ENCODE results near the gene ADORA1. TPM values are rescaled to one million over a fixed set of nuclear protein-coding genes. Genes with fewer than 3 reads are reported as not detected.

Gene ADORA1
- total and polyA plus RNA-seq, 2 of the 4 experiments (the other 2 are of a cell fraction), result 0.36 to 0.56 TPM

DNA sequence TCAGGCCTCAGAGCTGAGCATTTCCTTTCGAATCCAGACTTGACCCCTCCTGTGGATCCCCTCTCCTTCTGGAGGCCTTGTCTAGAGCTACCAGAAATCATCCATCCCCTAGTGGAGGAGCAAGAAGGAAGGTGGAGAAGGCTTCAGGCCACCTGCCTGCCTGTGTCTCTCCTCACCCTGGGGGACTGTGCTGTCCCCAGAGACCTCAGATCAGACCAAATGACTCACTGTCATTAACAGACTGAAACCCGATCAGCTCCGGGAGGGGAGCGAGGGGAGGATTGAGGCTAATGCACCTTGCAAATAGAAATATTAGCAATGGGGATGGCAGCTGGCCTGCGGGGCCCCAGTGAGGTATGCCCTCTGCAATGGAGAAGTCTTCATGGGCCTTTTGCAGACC, 46.0 kb downstream of the ADORA1 start:
- Histone ChIP-seq H3K27ac (ENCODE audit: insufficient read depth, low read length) (no peak overlapping the region), H3K27me3 (ENCODE audit: control insufficient read depth, insufficient read depth, low read length) (peaks cover 2% of the 10 kb centered on the region; the same call in 1 of the 2 replicates), H3K9ac (ENCODE audit: low read depth, low read length) (no peak overlapping the region), H3K23ac (ENCODE audit: low read depth, low read length) (no peak overlapping the region), H3K4me2 (ENCODE audit: low read depth, low read length) (no peak overlapping the region), H3K9me1 (ENCODE audit: insufficient read depth, low read length) (peaks cover 15% of the 10 kb centered on the region; the same call in 1 of the 2 replicates), H3K14ac (replicated peaks; ENCODE audit: low read depth, low read length) (no peak overlapping the region), H2BK20ac (ENCODE audit: low read depth, low read length) (no peak overlapping the region), H4K20me1 (ENCODE audit: insufficient read depth, low read length) (no peaks in the 10 kb centered on the region), H4K5ac (ENCODE audit: low read depth, low read length) (no peak overlapping the region), H2BK15ac (ENCODE audit: low read depth, low read length) (no peak overlapping the region), H2AK5ac (ENCODE audit: low read depth, low read length) (no peak overlapping the region), H2BK5ac (ENCODE audit: low read depth, low read length, poor library complexity, severe bottlenecking) (no peak overlapping the region), H3K56ac (ENCODE audit: extremely low read depth, insufficient read depth, low read length) (no peak overlapping the region), H3K18ac (ENCODE audit: low read depth, low read length) (no peak overlapping the region), H2AFZ (replicated peaks; ENCODE audit: low read length, poor library complexity) (no peak overlapping the region), H3K9me3 (ENCODE audit: control insufficient read depth, insufficient read depth, low read length) (no peaks in the 10 kb centered on the region), H3K4me1 (ENCODE audit: control insufficient read depth, insufficient read depth, low read length) (peaks cover 22% of the 10 kb centered on the region), H3K79me1 (ENCODE audit: low read depth in 1 of 2, low read length in 2 of 2) (no peaks in the 10 kb centered on the region), H2BK120ac (ENCODE audit: low read depth, low read length) (no peak overlapping the region), H3K4ac (ENCODE audit: low read depth, low read length) (no peak overlapping the region), H2AK9ac (replicated peaks; ENCODE audit: low read depth, low read length, poor library complexity) (no peak overlapping the region), H4K8ac (ENCODE audit: low read depth in 2 of 2, low read length in 2 of 2) (no peak overlapping the region), H3K36me3 (ENCODE audit: control insufficient read depth, insufficient read depth, low read length) (no peaks in the 10 kb centered on the region), H4K91ac (ENCODE audit: insufficient read depth, low read depth, low read length) (no peak overlapping the region), H3K4me3 (ENCODE audit: insufficient read depth, low read depth, low read length) (no peak overlapping the region)
- dilution Hi-C loops (cut with HindIII; ENCODE audit: low sequenced_read_pairs, unreplicated experiment), result no loop called here
- ATAC-seq (ENCODE audit: low read depth) (no peak), DNase-seq (no peak)
- ChIA-PET POLR2A (ENCODE audit: unreplicated experiment) (no interaction called here), CTCF (interaction anchor here (2.3 to 2.9 kb wide), 2 partner anchors 56 to 134 kb away, joined by 6 to 20 read pairs; no protein-coding TSS in a partner anchor)
- WGBS, 2 experiments (ENCODE audit: extremely low coverage in 2 of 2, insufficient read length in 1 of 2), result no CpG with 5 or more reads among the region's 5 CpGs
- in situ Hi-C loops (cut with MboI; ENCODE audit: low sequenced_read_pairs), result no loop called here
- TF ChIP-seq POLR2A (IDR thresholded peaks at IDR 0.05; ENCODE audit: low read depth, low read length) (no peak), MAFK (IDR thresholded peaks at IDR 0.05; ENCODE audit: low read depth, low read length) (no peak), CHD1 (IDR thresholded peaks at IDR 0.05; ENCODE audit: low read depth, low read length) (no peak), MXI1 (IDR thresholded peaks at IDR 0.05; ENCODE audit: borderline replicate concordance, low read depth, low read length) (no peak), MAZ (IDR thresholded peaks at IDR 0.05; ENCODE audit: borderline replicate concordance, low read depth, low read length) (no peak), SMC3 (IDR thresholded peaks at IDR 0.05; ENCODE audit: low read depth, low read length) (no peak), RAD21 (IDR thresholded peaks at IDR 0.05; ENCODE audit: low read length) (no peak), CEBPB (IDR thresholded peaks at IDR 0.05; ENCODE audit: low read depth, low read length) (no peak), BHLHE40 (IDR thresholded peaks at IDR 0.05; ENCODE audit: low read depth, low read length) (no peak), FOS (IDR thresholded peaks at IDR 0.05; ENCODE audit: low read depth, low read length) (no peak), NFE2L2 (IDR thresholded peaks at IDR 0.05; ENCODE audit: low read depth, low read length) (no peak), RCOR1 (IDR thresholded peaks at IDR 0.05; ENCODE audit: insufficient replicate concordance, low read length) (no peak), RFX5 (IDR thresholded peaks at IDR 0.05; ENCODE audit: low read depth, low read length) (no peak)
- TF ChIP-seq, protein P1, sequence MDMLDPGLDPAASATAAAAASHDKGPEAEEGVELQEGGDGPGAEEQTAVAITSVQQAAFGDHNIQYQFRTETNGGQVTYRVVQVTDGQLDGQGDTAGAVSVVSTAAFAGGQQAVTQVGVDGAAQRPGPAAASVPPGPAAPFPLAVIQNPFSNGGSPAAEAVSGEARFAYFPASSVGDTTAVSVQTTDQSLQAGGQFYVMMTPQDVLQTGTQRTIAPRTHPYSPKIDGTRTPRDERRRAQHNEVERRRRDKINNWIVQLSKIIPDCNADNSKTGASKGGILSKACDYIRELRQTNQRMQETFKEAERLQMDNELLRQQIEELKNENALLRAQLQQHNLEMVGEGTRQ (IDR thresholded peaks at IDR 0.05; ENCODE audit: low read depth, low read length), result no peak
- TF ChIP-seq, protein P2, sequence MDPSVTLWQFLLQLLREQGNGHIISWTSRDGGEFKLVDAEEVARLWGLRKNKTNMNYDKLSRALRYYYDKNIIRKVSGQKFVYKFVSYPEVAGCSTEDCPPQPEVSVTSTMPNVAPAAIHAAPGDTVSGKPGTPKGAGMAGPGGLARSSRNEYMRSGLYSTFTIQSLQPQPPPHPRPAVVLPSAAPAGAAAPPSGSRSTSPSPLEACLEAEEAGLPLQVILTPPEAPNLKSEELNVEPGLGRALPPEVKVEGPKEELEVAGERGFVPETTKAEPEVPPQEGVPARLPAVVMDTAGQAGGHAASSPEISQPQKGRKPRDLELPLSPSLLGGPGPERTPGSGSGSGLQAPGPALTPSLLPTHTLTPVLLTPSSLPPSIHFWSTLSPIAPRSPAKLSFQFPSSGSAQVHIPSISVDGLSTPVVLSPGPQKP (IDR thresholded peaks at IDR 0.05; ENCODE audit: borderline replicate concordance, low read depth, low read length), result no peak
- TF ChIP-seq, protein P3, sequence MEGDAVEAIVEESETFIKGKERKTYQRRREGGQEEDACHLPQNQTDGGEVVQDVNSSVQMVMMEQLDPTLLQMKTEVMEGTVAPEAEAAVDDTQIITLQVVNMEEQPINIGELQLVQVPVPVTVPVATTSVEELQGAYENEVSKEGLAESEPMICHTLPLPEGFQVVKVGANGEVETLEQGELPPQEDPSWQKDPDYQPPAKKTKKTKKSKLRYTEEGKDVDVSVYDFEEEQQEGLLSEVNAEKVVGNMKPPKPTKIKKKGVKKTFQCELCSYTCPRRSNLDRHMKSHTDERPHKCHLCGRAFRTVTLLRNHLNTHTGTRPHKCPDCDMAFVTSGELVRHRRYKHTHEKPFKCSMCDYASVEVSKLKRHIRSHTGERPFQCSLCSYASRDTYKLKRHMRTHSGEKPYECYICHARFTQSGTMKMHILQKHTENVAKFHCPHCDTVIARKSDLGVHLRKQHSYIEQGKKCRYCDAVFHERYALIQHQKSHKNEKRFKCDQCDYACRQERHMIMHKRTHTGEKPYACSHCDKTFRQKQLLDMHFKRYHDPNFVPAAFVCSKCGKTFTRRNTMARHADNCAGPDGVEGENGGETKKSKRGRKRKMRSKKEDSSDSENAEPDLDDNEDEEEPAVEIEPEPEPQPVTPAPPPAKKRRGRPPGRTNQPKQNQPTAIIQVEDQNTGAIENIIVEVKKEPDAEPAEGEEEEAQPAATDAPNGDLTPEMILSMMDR (conservative IDR thresholded peaks at IDR 0.05; ENCODE audit: low read depth, low read length), result no peak
- intact Hi-C loops (cut with micrococcal nuclease), result no loop called here
- BruUV-seq (replicated peaks), result no TSS peak

Measured in IMR-90 (cell line).